HUDEP-2 (cell line): ENCODE results near the gene MORC1.
"Not testable (repeated sequence)": the region's sequence is repeated elsewhere in the genome, so short reads cannot be mapped to it uniquely, and the experiment has no call there.

ENCODE experiments used
- DNase-seq, 76 experiments: peaks; one replicate each; lab custom pipeline; 2025; ENCODE audit not compliant: unreplicated experiment in 76 of 76; lab: John Stamatoyannopoulos, UW

MORC1 gene, protein sequence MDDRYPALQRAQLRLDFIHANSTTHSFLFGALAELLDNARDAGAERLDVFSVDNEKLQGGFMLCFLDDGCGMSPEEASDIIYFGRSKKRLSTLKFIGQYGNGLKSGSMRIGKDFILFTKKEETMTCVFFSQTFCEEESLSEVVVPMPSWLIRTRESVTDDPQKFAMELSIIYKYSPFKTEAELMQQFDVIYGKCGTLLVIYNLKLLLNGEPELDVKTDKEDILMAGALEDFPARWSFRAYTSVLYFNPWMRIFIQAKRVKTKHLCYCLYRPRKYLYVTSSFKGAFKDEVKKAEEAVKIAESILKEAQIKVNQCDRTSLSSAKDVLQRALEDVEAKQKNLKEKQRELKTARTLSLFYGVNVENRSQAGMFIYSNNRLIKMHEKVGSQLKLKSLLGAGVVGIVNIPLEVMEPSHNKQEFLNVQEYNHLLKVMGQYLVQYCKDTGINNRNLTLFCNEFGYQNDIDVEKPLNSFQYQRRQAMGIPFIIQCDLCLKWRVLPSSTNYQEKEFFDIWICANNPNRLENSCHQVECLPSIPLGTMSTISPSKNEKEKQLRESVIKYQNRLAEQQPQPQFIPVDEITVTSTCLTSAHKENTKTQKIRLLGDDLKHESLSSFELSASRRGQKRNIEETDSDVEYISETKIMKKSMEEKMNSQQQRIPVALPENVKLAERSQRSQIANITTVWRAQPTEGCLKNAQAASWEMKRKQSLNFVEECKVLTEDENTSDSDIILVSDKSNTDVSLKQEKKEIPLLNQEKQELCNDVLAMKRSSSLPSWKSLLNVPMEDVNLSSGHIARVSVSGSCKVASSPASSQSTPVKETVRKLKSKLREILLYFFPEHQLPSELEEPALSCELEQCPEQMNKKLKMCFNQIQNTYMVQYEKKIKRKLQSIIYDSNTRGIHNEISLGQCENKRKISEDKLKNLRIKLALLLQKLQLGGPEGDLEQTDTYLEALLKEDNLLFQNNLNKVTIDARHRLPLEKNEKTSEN

DNA sequence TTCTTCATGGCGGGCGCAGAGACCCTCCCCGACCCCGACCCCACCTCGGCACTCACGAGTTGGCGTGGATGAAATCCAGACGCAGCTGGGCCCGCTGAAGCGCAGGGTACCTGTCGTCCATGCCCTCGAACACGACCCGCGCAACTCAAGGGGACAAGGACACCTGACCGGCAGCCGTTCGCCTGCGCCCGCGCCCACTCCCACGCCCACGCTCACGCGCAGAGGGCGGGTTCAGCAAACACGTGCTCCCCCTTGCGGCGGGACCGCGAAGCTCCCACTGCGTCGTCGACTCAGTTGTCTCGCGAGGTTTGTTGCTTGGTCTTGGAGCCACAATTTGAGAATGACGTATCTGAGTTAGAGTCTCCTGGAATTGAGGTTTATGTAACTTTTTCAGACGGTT lies at the start of gene MORC1:
TSS of gene MORC1 (minus strand) at position 196 of the 400 bp plus-strand sequence. CDS start at position 121, 75 bp downstream.
- DNase-seq, result no peak

DNA sequence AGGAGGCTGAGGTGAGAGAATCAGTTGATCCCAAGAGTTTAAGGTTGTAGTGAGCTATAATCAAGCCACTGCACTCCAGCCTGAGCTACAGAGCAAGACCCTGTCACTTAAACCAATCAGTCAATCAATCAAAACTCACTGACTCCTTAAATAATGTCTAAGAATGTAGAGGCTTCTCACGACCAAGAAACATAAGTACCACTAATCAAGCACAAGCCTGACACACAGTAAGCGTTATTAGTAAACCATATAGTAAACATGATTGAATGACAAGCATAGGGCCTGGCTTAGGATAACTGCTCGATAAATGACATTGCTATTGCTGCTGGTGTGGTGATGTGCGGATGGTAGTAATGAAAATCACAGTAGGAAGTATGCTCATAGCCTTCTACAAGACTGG lies 48.0 kb upstream of the MORC1 start:
- no peak for DNase-seq

DNA sequence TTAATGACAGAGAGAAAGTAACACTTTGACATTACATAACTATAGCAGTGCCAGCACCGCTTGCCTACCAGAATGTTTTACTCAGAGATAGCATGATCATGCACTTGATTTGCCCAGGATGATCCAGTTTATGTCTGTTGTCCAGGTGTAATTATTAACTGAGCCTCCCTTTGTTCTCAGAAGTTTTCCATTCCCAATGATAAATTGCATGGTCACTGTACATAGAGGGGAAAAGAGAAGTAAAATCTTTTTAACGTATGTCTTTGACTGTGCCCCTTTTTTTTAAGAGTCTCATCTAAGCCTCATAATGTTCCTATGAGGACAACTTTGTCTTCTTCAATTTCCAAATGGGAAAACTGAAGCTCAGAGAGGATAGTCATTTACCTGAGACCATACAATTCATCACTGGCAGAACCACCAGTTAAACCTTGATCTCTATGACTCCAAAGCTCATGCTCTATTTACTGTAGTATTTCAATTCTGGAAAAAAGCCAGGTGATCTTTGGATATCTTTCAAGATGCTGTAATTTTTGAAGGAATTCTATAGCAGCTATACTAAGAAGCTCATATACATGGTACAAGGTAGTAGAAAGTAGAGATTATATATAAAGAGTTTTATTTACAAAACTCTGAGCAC lies 43.7 kb upstream of the MORC1 start:
- no peak for DNase-seq

DNA sequence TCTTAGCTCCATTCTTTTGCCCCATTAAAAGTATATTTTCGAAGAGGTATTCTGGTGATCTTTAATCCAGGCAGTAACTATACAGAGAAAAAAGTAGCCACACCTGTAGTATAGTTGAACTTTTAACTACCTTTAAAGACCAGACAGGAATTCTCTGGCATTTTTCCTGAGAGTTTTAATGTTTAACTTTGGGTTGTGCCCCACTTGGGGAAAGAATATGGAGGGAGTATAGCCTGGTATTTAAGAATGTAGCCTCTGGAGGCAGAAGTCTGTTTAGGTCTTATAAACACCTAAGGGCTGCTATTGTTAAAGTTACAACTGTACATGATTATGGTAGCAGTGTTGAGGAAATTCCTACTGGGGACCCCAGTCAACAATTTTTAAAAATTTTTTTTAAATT lies 37.9 kb upstream of the MORC1 start:
- DNase-seq, result no peak

DNA sequence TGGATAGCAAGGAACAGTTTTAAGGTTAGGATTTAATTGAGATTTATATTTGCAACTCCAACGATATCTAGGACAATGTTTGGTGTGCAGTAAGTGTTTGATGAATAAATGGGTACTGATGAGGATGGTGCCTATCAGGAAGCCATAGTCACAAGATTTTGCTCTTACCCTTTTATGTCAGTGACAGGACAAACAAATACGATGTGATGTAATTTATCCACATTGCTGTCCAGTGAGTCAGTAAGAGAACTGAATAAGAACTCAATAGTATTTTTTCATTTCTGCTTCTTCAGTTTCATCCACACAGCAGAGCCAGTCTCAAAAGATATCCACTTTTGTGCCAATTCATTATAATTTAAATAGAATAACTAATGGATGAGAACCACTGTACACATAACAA lies 37.0 kb upstream of the MORC1 start:
- DNase-seq, result no peak

DNA sequence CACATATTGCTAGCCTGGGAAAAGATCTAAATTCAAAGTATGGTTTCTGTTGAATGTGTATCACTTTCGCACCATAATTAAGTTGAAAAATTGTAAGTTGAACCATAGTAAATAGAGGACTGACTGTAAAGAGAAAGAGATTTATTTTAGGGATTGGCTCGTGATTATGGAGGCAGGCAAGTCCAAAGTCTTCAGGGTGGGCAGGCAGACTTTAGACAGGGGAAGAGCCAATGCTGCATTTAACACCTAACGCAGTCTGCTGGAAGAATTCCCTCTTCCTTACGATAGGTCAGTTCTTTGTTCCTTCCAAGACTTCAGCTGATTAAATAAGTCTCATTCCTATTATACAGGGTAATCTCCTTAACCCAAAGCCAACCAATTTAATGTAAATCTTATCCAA lies 34.4 kb upstream of the MORC1 start:
- no peak for DNase-seq

DNA sequence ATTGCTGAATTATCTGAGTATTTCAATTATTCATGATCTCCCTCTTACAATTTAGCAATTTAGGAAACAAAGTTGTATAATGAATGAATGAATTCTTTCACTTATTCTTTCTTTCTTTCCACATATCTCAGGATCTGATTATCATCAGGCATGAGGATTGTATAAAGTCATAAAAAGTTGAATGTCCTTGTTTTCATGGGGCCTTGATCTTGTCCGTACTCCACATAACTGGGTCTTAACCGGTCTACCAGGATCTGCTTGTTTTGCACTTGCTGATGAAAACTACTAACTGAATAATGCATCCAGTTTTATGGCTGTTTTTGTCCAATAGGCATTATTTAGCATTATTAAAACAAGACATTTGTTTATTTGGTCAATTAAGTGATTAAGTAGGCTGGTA lies 31.1 kb upstream of the MORC1 start:
- no peak for DNase-seq

DNA sequence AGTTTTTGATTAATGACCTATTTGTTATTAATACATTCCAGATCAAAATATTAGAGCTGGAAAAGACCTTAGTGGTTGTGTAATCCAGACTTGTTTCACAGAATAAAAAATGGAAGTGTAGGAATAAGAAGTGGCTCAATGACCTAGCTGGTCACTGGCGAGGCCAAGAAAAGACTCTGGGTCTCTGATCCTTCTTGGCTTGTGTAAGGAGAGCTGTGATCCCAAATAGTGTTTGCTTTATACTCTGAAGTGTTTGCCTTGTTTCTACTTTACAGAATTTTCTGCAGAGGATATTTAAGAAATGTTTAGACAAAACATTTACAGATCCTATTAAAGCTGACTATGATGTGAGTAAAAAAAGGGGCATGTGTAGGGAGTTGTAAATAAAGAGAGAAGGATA lies 25.7 kb upstream of the MORC1 start:
- DNase-seq, result no peak

DNA sequence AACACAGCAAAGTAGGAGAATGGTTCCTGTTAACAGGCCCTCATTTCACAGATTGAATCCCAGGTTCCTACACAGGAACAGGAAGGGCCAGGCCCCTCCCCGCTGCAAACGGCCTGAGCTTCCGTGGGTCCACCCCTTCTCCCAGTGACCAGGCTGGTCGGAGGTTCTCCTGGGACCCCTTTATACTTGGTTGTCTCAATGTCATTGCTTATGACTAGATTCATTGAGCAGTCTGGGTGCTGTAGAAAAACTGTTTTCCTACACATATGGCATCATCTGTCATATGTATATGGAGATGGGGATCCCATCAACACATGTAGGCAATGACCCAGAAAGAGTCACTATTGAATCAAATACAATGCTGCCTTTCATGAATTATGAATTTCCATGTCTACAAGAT lies 22.4 kb upstream of the MORC1 start:
- no peak for DNase-seq

DNA sequence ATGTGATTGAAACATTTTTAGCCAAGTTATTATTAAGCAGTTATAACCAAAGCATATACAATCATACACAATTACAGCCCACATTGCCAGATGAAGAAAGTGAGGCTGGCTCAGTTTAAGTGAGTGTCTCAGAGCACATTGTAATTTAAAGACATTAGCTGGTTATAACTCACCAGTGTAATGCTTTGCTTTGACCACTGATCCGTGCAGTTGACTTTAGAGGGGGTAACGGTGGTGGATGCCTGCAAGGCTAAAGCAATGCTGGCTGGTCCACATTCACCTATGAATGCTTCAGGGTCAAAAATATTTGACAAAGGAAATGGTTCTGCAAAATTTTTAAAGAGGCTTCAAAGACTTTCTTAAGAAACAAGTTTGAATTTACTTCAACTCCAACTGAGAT lies 19.8 kb upstream of the MORC1 start:
- DNase-seq, result no peak

DNA sequence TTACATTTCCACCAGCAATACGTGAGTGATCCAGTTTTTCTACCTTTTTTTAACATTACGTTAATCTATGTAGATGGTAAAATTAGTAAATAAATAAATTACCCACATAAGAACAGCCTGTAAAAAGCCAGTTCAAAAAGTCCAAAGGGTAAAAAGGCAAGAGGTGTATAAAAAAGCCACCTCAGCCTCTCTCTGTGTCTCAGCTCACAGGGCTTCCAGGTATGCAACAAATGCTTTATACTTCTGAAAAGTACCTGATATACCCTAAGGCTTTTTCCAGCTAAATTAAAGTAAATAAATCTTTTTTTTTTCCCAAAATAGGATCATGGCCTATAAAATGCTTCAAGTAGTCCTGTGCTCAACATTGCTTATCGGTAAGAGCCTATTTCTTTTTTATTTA lies 18.6 kb upstream of the MORC1 start, which contains the start of gene C3orf85:
TSS of gene C3orf85 (plus strand) at position 197 of the 400 bp plus-strand sequence. CDS start at position 326, 129 bp downstream.
- DNase-seq, result no peak

DNA sequence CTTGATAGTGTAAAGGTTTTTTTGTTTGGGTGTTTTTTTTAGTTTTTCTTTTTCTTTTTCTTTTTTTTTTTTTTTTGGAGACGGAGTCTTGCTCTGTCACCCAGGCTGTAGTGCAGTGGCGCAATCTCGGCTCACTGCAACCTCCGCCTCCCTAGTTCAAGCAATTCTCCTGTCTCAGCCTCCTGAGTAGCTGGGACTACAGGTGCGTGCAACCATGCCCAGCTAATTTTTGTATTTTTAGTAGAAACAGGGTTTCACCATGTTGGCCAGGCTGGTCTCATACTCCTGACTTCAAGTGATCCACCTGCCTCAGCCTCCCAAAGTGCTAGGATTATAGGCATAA lies 15.5 kb upstream of the MORC1 start:
- not testable (repeated sequence) for DNase-seq

DNA sequence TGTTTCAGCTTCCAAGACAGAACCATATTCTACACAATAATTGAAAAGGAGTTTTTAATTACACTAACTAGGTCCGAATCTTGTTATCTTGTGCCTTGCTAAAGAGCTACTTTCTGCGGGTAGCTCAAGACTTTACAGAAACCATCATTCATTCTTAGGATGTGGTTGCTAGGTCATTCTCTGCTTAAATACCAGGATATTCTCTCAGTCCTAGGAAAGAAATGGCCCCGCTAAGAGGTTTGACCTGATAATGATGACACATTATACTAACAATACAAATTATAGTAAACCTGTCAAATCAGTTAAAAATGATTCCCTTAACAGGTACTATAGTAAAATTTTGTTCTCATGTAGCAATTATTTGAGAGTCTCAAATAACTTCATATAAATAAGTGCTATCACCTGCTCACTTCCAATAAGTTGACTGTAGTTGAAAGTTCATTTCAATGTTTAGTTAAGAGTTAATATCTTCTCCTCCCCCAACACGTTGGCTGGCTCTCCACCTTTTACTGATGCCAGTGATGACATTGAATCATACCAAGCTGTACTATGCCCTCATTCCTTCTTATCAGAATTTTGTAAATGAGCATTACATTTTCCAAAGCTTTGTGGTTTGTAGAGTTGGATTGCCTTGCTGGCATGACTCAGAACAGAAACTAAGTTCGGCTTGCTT lies 15.0 kb upstream of the MORC1 start:
- no peak for DNase-seq

DNA sequence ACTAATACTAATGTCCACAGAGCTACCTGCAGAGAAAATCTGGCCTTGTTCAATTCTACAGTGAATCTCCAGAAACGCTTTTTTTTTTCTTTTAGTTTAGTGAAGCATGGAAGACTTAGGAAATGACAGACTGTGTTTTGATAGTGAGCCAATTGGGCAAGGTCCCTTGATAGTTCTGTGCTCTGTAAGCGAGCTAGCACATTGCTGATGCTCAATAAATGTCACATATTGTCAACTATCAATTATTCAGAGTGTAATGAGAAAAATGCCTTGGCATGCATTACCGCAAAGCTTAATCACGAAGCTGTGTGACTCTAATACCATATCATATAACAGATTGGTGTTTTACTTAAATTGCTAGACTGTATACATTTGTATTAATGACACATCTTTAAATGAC lies 13.3 kb upstream of the MORC1 start:
- no peak for DNase-seq

DNA sequence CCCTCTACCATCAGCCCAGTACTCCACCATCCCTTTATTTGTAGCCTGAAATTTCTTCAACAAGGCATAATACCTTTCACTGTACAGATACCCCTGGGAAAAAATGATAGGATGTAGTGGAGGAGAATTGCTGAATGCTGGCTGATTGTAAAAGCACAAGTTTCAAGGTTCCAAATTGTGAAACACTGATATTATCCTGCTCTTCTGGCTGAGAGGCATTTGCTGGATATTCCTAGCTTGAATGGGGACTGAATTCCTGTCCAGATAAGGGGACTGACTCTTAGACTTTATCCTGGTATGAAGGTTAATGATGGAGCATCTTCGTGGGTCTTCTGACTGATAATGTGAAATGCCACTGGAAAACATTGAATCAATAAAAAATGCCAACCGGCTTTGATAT lies 9.6 kb upstream of the MORC1 start:
- DNase-seq, result no peak

DNA sequence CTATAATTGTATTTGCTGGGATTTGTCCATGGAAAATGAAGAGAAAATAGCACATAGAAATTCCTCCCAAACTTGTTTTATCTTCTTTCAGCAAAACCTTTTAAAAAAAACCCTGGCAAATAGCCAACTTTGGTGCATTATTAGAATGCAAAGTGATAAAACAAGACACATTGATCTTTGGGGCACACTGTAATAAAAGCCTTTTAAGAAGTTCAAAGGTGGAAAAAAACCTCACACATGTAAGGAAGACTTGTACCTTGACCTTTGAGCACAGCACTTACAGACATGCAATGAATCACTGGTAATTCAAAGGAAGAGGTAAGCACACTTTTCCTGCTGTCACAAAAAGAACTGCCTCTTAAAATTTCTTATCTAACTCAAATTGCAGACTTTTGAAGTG lies 8.0 kb upstream of the MORC1 start:
- DNase-seq, result no peak

DNA sequence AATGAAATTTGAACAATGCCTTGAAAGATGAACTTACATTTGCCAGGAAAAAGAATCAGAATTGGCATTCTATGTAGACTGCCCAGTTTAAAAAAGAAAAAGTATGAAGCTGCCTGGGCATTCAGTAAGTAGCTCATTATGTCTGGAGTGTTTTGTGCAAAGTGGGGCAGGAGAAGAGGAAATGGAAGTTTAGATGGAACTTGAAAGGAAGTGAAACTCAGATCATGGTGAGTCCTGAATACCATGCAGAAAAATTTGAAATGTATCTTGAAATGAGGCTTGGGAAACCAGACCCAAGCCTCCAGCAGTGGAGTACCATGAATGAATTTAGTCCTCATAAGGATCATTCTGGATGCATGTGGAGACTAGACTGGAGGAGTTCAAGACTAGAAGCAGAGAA lies 4.8 kb upstream of the MORC1 start:
- DNase-seq, result no peak

DNA sequence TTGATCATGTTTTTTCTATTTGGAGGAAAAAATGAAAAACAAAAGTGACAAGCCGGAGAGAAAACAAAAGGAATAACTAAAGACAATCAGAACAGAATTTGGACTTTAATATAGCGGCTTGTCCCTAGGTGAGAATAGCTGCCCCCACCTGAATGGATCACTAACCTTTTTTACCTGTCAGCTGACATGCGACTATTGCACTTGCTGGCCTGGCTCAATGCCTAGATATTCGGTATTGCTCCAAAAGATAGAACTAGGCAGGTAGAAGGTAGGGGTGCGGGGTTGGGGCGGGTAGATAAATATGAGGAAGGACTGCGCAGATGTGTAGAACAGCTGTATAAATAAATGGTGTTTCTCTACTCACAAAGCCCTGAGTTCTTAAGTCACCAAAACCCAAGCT lies 650 bp upstream of the MORC1 start:
- no peak for DNase-seq

DNA sequence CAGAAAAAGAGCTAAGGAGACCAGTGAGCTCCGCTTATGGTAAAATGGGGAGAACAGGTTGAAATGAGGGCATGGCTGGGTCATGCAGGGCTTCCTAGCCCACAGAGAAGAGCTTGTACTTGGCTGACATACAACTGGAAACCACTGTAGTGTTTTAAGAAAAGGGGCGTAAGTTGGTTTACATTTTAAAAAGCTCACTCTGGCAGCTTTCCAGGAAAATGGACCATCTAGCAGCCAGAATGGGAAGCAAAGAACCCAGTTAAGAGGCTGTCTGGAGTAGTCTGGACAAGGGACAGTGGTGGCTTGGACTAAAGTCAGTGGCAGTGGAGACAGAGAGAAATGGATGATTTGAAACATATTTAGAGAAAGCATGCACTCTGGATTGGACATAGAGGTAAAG lies 1.9 kb downstream of the MORC1 start:
- DNase-seq, result no peak

DNA sequence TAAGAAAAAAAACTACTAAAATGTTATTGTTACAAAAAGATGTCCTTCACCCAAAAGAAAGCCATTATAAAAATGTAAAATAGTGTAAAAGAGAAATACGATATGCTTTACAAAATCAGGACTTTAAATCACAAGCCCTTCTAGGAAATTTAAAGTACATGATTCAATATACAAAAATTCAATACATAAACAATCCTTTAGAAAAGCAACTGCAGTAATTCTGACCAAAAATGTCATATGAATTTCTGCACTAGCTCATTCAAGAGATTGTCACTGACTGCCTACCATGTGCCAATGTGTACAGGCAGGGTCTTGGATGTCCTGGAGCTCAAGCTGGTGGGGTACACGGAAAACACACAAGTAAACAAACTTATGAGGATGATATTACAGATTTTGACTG lies 2.5 kb downstream of the MORC1 start:
- DNase-seq, result no peak

DNA sequence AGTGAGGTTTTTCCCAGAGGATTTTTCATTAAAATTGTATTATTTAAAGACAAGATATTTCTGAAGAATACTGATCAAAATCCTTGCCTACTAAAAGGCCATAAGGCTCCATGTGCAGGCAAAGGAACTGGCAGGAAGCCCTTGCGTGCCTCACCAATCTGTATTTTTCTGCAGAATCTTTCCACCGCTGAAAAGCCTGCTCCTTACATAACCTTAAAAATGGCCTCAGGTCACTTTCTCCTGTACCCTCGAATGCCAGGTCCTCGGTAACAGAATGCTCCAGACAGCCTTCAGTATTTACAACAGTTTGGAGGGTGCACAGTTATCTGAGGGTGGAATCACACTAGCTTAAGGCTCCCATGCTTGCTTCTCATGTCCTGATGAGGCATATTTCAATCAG lies 3.2 kb downstream of the MORC1 start:
- no peak for DNase-seq
